Measurements from ENCODE around the gene WNT4.
A peak's percentile ranks its signal among the peaks of the same experiment; 100 is the strongest.

The WNT4 gene

DNA sequence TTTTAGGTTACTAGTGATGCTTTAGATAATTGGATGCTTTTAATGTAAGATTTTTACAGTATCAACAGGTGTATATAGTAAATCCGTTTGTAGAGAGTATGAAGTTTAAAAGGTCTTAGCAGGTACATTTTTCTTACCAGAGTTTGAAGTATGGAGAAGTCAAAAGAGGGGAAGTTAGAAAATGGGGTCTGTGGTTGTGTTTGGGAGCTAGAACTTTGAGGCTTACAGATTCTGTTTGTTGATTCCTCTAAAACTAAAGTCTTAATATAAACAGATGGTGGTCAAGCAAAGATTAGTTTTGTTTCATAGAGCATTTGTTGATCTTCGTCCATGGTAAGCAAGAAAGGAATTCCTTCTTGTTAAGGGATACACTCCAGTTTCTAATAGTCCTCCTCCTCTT is 54.6 kb downstream of the WNT4 start:
- H3K4me3 ChIP-seq (ENCODE audit: low read depth, low read length), result no peak overlapping the region
- DNase-seq (ENCODE audit: low read depth), result no peak
- TF ChIP-seq, protein P1, sequence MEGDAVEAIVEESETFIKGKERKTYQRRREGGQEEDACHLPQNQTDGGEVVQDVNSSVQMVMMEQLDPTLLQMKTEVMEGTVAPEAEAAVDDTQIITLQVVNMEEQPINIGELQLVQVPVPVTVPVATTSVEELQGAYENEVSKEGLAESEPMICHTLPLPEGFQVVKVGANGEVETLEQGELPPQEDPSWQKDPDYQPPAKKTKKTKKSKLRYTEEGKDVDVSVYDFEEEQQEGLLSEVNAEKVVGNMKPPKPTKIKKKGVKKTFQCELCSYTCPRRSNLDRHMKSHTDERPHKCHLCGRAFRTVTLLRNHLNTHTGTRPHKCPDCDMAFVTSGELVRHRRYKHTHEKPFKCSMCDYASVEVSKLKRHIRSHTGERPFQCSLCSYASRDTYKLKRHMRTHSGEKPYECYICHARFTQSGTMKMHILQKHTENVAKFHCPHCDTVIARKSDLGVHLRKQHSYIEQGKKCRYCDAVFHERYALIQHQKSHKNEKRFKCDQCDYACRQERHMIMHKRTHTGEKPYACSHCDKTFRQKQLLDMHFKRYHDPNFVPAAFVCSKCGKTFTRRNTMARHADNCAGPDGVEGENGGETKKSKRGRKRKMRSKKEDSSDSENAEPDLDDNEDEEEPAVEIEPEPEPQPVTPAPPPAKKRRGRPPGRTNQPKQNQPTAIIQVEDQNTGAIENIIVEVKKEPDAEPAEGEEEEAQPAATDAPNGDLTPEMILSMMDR (conservative IDR thresholded peaks at IDR 0.05; ENCODE audit: low read depth, low read length), result no peak

DNA sequence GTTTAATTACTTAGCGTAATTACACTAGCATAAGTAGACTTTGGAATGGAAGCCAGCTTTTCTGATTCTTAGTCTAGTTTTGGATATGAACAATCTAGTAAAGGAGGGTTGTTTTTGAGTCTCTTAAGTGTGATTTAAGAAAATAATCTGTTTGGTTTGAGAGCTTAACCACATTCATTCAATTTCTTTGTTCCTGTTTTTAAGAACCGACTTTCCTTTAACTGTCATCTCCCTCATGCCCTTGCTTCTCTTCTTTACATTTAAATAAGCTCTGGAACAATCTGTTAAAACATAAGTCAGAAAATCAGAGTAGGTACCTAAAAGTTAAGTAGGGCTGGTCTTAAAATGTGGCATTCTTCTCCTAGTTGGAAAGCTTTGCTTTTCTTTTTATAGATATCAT is 62.7 kb downstream of the WNT4 start:
- TF ChIP-seq, protein P1 (conservative IDR thresholded peaks at IDR 0.05; ENCODE audit: low read depth, low read length), result no peak
- no peak overlapping the region for H3K4me3 ChIP-seq (ENCODE audit: low read depth, low read length)
- DNase-seq (ENCODE audit: low read depth), result no peak

DNA sequence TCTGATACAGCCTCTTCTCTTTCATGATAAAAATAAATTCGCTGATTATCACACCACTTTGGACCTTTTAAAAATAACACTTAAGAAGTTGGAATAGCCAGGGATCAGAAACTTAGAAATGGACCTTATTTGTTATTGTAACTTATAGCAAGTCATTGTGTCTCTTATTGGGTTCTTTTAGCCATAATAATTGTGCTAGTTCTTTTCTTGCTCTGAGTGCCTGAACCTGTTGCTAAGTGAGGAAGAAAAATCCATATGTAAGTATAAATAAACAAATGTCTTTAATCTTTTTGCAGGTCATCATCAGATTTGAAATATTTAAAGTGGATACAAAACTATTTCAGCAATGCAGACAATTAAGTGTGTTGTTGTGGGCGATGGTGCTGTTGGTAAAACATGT is 64.8 kb downstream of the WNT4 start:
- no peak for DNase-seq (ENCODE audit: low read depth)
- TF ChIP-seq, protein P1 (conservative IDR thresholded peaks at IDR 0.05; ENCODE audit: low read depth, low read length), result no peak
- H3K4me3 ChIP-seq (ENCODE audit: low read depth, low read length), result no peak overlapping the region

DNA sequence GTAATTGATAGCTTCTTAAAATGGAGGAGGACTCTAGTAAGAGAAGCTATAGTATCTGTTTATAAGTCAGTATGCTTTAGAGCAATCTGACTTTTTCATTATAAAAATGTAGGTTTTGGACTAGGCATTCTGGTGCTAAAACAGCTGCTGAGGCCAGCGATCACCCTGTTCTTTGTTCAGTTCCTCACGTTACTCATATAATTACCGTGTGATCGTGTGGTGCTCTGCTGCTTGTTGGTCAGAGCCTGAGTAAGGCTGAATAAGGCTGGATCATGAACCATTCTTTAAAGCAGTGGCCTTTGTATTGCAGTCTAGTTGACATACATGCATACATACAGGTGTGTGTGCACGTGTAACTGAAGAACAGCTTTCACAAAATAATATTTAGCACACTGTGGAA is 65.2 kb downstream of the WNT4 start:
- no peak overlapping the region for H3K4me3 ChIP-seq (ENCODE audit: low read depth, low read length)
- TF ChIP-seq, protein P1 (conservative IDR thresholded peaks at IDR 0.05; ENCODE audit: low read depth, low read length), result no peak
- DNase-seq (ENCODE audit: low read depth), result peak; percentile 26

DNA sequence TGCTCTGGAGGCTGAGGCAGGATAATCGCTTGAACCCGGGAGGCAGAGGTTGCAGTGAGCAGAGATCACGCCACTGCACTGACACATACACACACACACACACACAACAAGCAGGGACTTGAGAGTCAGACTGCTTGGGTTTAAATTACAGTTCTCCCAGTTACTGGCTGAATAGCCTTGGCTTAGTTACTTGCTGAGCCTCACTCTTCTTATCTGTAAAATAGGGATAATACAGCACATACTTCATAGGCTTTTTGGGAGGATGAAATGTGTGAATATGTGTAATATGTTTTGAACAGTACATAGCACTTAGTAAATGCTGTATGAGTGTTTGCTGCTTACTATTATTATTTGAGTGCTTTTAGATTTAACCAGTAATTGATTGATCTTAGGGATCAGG is 66.6 kb downstream of the WNT4 start:
- H3K4me3 ChIP-seq (ENCODE audit: low read depth, low read length), result no peak overlapping the region
- TF ChIP-seq, protein P1 (conservative IDR thresholded peaks at IDR 0.05; ENCODE audit: low read depth, low read length), result no peak
- no peak for DNase-seq (ENCODE audit: low read depth)

DNA sequence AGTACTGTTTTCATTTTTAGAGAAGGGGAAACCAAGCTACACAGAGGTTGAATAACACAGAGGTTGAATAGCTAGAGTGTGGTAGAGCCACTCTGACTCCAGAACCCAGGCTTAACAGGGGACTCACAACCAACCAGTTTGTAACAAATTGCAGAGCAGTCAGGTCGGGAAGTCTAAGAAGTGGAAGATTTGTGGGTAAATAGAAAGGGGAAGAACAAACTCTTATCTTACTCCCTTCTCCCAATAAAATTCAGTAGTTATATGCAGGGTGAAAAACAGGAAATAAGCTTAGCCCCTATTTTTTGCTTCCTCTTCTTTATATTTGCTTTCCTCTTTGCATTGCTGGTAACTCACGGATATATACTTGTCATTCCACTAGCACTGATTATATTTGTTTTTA is 67.2 kb downstream of the WNT4 start:
- DNase-seq (ENCODE audit: low read depth), result no peak
- TF ChIP-seq, protein P1 (conservative IDR thresholded peaks at IDR 0.05; ENCODE audit: low read depth, low read length), result no peak
- H3K4me3 ChIP-seq (ENCODE audit: low read depth, low read length), result no peak overlapping the region

DNA sequence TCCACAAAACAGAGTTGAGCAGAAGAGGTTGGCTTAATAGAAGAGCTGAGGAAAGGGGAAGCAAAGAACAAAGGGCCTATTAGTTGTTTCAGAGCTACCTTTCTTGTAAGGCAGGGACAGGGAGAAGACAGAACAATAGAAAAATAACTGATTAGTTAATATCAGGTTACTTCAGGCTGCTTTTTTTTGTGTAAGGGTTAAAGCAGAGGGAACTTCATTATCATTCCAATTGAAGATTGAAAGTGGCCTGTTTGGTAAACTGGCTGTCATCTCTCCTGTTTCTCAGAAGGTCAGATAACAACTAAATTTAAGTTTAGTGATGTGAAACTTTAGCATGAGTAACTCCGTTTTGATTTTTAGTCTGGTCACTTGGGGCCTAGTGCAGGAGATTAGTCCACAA is 68.1 kb downstream of the WNT4 start:
- TF ChIP-seq, protein P1 (conservative IDR thresholded peaks at IDR 0.05; ENCODE audit: low read depth, low read length), result no peak
- DNase-seq (ENCODE audit: low read depth), result no peak
- no peak overlapping the region for H3K4me3 ChIP-seq (ENCODE audit: low read depth, low read length)
